Right atrium auricular region (tissue), 2 donors: ENCODE results near the gene ABCC4. TPM values are rescaled to one million over a fixed set of nuclear protein-coding genes. Genes with fewer than 3 reads are reported as not detected.

Experiments used
- DNase-seq: peaks from one replicate; pipeline ENCODE4 v3.0.0-alpha.2; 2019; ENCODE audit warnings: low spot score
- H3K27ac ChIP-seq, 2 donors: fragments of 200-600 bp; sonication (generic); 1 replicate in 1 of 2; 2 replicates in 1 of 2; pipeline ENCODE4 v1.5.1; 2016 to 2019
- H3K27me3 ChIP-seq, 2 donors: fragments of 200-600 bp; sonication (generic); one replicate each; pipeline versions ENCODE4 v1.5.1 to v1.6.0; 2017 to 2019
- H3K36me3 ChIP-seq: fragments of 200-600 bp; sonication (generic); one replicate; pipeline ENCODE4 v1.5.1; 2016
- H3K4me1 ChIP-seq, 2 donors: fragments of 200-600 bp; sonication (generic); one replicate each; pipeline versions ENCODE4 v1.5.1 to v1.6.0; 2017 to 2019
- H3K4me3 ChIP-seq, 2 donors: fragments of 200-600 bp; sonication (generic); 1 replicate in 1 of 2; 2 replicates in 1 of 2; pipeline ENCODE4 v1.5.1; 2017 to 2019; ENCODE audit warnings: mild to moderate bottlenecking in 1 of 2, moderate library complexity in 1 of 2
- H3K9me3 ChIP-seq, 2 donors: fragments of 200-600 bp; sonication (generic); one replicate each; pipeline ENCODE4 v1.5.1; 2019
- CTCF ChIP-seq, 2 donors: fragments of 200-600 bp; sonication (generic); IDR thresholded peaks; one replicate each; pipeline ENCODE4 v1.5.1; 2019; ENCODE audit warnings: antibody characterized with exemption in 2 of 2
- total RNA-seq, 2 donors: library from RNA; depleted of rRNA; stranded (reverse); fragments of >200 nt; gene quantifications; one replicate each; pipeline ENCODE4 v1.1.0, GENCODE V29; 2016

The ABCC4 gene
- total RNA-seq, 2 donors from 2014 or later = 3.0 to 4.2 TPM

GRCh38 chr13:95113601-95114000 lies 187.7 kb downstream of the ABCC4 start:
- Histone ChIP-seq H3K4me1 (no peaks in the 10 kb centered on the region), H3K4me3 (no peak overlapping the region), H3K27me3 (no peaks in the 10 kb centered on the region), H3K27ac (no peak overlapping the region), H3K36me3 (no peaks in the 10 kb centered on the region), H3K9me3 (no peaks in the 10 kb centered on the region)
- DNase-seq = no peak
- no peak for TF ChIP-seq CTCF (IDR thresholded peaks at IDR 0.05)

- Histone ChIP-seq H3K36me3 (no peaks in the 10 kb centered on the region), H3K27ac (no peak overlapping the region), H3K9me3 (no peaks in the 10 kb centered on the region), H3K4me1 (no peaks in the 10 kb centered on the region), H3K4me3 (no peak overlapping the region), H3K27me3 (no peaks in the 10 kb centered on the region)
- DNase-seq = no peak
- TF ChIP-seq CTCF (IDR thresholded peaks at IDR 0.05) = no peak
Observed at GRCh38 chr13:95112883-95113282, 188.4 kb downstream of the ABCC4 start.

GRCh38 chr13:95111608-95112007 lies 189.6 kb downstream of the ABCC4 start:
- Histone ChIP-seq H3K36me3 (no peaks in the 10 kb centered on the region), H3K4me1 (no peaks in the 10 kb centered on the region), H3K27ac (no peak overlapping the region), H3K27me3 (no peaks in the 10 kb centered on the region), H3K9me3 (no peaks in the 10 kb centered on the region), H3K4me3 (no peak overlapping the region)
- no peak for TF ChIP-seq CTCF (IDR thresholded peaks at IDR 0.05)
- DNase-seq = no peak

- TF ChIP-seq CTCF (IDR thresholded peaks at IDR 0.05) = no peak
- H3K9me3 ChIP-seq = no peaks in the 10 kb centered on the region
- no peak overlapping the region for H3K4me3 ChIP-seq
- H3K27me3 ChIP-seq = no peaks in the 10 kb centered on the region
- H3K4me1 ChIP-seq = no peaks in the 10 kb centered on the region
- no peaks in the 10 kb centered on the region for H3K36me3 ChIP-seq
- no peak overlapping the region for H3K27ac ChIP-seq
- no peak for DNase-seq
Observed at GRCh38 chr13:95106562-95106961, 194.7 kb downstream of the ABCC4 start.

GRCh38 chr13:95100525-95101433 lies 200.5 kb downstream of the ABCC4 start:
- no peak for TF ChIP-seq CTCF (IDR thresholded peaks at IDR 0.05)
- Histone ChIP-seq H3K4me1 (no peaks in the 10 kb centered on the region), H3K9me3 (peaks cover 0 to 24% of the 10 kb centered on the region in 2 donors), H3K27ac (no peak overlapping the region), H3K36me3 (no peaks in the 10 kb centered on the region), H3K27me3 (no peaks in the 10 kb centered on the region), H3K4me3 (no peak overlapping the region)
- DNase-seq = no peak
